ENCODE measurements around the gene PSME3IP1.

DNA sequence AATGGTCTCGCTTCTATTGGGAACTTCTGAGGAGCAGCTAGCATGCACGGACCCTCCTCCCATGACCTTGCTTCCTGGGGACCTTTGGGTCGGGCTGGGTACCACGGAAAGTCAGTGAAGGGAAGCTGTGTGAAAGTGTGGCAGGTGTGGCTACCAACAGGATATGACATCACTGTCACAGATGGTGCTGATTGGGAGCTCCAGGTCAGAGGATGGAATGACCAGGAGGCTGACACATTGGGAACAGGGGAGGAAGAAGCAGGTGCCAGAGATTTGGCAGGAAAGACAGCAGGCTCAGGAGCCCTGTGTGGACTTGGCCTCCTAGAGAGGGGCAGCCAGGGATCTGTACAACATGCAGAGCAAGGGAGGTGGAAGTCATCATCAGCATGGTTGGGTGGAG lies 59.4 kb downstream of the PSME3IP1 start:
- TF ChIP-seq, protein P1, sequence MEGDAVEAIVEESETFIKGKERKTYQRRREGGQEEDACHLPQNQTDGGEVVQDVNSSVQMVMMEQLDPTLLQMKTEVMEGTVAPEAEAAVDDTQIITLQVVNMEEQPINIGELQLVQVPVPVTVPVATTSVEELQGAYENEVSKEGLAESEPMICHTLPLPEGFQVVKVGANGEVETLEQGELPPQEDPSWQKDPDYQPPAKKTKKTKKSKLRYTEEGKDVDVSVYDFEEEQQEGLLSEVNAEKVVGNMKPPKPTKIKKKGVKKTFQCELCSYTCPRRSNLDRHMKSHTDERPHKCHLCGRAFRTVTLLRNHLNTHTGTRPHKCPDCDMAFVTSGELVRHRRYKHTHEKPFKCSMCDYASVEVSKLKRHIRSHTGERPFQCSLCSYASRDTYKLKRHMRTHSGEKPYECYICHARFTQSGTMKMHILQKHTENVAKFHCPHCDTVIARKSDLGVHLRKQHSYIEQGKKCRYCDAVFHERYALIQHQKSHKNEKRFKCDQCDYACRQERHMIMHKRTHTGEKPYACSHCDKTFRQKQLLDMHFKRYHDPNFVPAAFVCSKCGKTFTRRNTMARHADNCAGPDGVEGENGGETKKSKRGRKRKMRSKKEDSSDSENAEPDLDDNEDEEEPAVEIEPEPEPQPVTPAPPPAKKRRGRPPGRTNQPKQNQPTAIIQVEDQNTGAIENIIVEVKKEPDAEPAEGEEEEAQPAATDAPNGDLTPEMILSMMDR (IDR thresholded peaks at IDR 0.05): no peak
- TF ChIP-seq RFX5 (IDR thresholded peaks at IDR 0.05; ENCODE audit: low read length) (no peak), NRF1 (IDR thresholded peaks at IDR 0.05; ENCODE audit: low read depth, low read length) (no peak), POLR2AphosphoS5 (IDR thresholded peaks at IDR 0.05; ENCODE audit: low read depth, low read length) (no peak), RAD21 (IDR thresholded peaks at IDR 0.05; ENCODE audit: low read length) (no peak), TAF1 (IDR thresholded peaks at IDR 0.05; ENCODE audit: borderline replicate concordance, low read depth, low read length) (no peak)
- TF ChIP-seq, protein P2, sequence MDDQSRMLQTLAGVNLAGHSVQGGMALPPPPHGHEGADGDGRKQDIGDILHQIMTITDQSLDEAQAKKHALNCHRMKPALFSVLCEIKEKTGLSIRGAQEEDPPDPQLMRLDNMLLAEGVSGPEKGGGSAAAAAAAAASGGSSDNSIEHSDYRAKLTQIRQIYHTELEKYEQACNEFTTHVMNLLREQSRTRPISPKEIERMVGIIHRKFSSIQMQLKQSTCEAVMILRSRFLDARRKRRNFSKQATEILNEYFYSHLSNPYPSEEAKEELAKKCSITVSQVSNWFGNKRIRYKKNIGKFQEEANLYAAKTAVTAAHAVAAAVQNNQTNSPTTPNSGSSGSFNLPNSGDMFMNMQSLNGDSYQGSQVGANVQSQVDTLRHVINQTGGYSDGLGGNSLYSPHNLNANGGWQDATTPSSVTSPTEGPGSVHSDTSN (IDR thresholded peaks at IDR 0.05): no peak
- TF ChIP-seq, protein P3, sequence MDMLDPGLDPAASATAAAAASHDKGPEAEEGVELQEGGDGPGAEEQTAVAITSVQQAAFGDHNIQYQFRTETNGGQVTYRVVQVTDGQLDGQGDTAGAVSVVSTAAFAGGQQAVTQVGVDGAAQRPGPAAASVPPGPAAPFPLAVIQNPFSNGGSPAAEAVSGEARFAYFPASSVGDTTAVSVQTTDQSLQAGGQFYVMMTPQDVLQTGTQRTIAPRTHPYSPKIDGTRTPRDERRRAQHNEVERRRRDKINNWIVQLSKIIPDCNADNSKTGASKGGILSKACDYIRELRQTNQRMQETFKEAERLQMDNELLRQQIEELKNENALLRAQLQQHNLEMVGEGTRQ (IDR thresholded peaks at IDR 0.05; ENCODE audit: borderline replicate concordance, low read depth, low read length): no peak
